Lower lobe of right lung (tissue), 2 donors: ENCODE data around the gene ATP13A2. TPM values are rescaled to one million over a fixed set of nuclear protein-coding genes. Genes with fewer than 3 reads are reported as not detected.

Experiments
- ATAC-seq, 2 donors: fragments of 200-7000 bp; cut with Tn5 transposase; one replicate each; pipeline ENCODE4 v1.9.1; 2020 to 2022; ENCODE audit warnings: mild to moderate bottlenecking in 2 of 2, moderate library complexity in 2 of 2
- DNase-seq: peaks from one replicate; pipeline ENCODE4 v3.0.0-alpha.2; 2020
- H3K27ac ChIP-seq: fragments of 200-600 bp; one replicate; pipeline ENCODE4 v1.8.0; 2022
- H3K27me3 ChIP-seq: fragments of 200-600 bp; one replicate; pipeline ENCODE4 v1.8.0; 2022; ENCODE audit warnings: low read depth
- H3K36me3 ChIP-seq: fragments of 200-600 bp; one replicate; pipeline ENCODE4 v1.8.0; 2022; ENCODE audit warnings: mild to moderate bottlenecking
- H3K4me1 ChIP-seq: fragments of 200-600 bp; one replicate; pipeline ENCODE4 v1.8.0; 2022
- H3K4me3 ChIP-seq: fragments of 200-600 bp; one replicate; pipeline ENCODE4 v1.8.0; 2022; ENCODE audit warnings: mild to moderate bottlenecking
- H3K9me3 ChIP-seq: fragments of 200-600 bp; one replicate; pipeline ENCODE4 v1.8.0; 2022
- CTCF ChIP-seq: fragments of 200-600 bp; IDR thresholded peaks from one replicate; pipeline ENCODE4 v1.8.0; 2022; ENCODE audit warnings: antibody characterized with exemption, mild to moderate bottlenecking
- intact Hi-C: fragments of 100-400 bp; cut with DNase I; formaldehyde crosslinking; loops from one replicate; pipeline ENCODE4 v1.11.0; 2022
- total RNA-seq: library from RNA; stranded (reverse); fragmentation: NEBNext Ultra II Directional; extraction: Animal tissue kit (Norgen Biotek cat#: 25700); gene quantifications from one replicate; pipeline ENCODE4 v1.2.1, GENCODE V29; 2021
- donor health status: DM: no; HTN: yes; CAD: no; lungs with severe emphysema.

Gene ATP13A2
- total RNA-seq, 1 donor from 2014 or later, result 39.9 TPM

DNA sequence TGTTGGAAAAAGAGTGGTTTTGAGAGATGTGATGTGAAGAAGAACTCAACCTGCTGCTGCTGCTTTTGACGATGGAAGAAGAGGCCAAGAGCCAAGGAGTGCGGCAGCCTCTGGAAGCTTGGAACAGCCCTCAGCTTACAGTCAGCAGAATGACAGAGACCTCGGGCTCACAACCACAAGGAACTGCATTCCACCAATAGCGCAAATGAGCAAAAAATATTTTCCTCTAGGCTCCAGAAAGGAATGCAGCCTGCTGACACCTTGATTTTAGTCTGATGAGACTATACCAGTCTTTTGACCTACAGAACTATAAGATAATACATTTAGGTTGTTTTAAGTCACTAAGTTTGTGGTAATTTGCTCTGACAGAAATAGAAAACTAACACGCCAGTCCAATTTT, 31.9 kb upstream of the ATP13A2 start:
- intact Hi-C loops, result loop anchor here (10.0 kb wide), 1 partner anchor 89 kb away; no protein-coding TSS in a partner anchor
- no peak for TF ChIP-seq CTCF
- no peak overlapping the region for H3K27ac ChIP-seq
- no peaks in the 10 kb centered on the region for H3K27me3 ChIP-seq
- DNase-seq (no peak), ATAC-seq (no peak)
- no peaks in the 10 kb centered on the region for H3K9me3 ChIP-seq
- peaks cover 64% of the 10 kb centered on the region for H3K36me3 ChIP-seq
- peaks cover 13% of the 10 kb centered on the region for H3K4me1 ChIP-seq
- no peak overlapping the region for H3K4me3 ChIP-seq

DNA sequence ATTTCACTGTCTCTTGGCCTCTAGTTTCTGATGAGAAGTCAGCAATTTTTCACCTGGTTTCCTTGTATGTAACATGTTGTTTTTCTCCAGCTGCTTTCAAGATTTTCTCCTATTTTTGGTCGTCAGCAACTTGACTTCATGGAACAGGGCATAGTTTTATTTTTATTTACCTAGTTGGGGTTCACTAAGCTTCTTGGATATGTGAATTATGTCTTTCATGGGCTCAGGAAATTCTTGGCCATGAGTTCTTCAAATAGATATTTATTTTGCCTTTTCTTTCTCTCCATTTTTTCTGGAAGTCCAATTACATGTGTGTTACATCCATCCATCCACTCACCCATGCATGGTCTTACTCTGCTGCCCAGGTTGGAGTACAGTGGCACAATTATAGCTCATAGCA, 28.4 kb upstream of the ATP13A2 start:
- ATAC-seq (no peak), DNase-seq (no peak)
- Histone ChIP-seq H3K27me3 (no peaks in the 10 kb centered on the region), H3K36me3 (peaks cover 76% of the 10 kb centered on the region), H3K9me3 (no peaks in the 10 kb centered on the region), H3K27ac (no peak overlapping the region), H3K4me3 (no peak overlapping the region), H3K4me1 (peaks cover 4% of the 10 kb centered on the region)
- intact Hi-C loops, result loop anchor here (10.0 kb wide), 1 partner anchor 85 kb away; no protein-coding TSS in a partner anchor
- no peak for TF ChIP-seq CTCF

DNA sequence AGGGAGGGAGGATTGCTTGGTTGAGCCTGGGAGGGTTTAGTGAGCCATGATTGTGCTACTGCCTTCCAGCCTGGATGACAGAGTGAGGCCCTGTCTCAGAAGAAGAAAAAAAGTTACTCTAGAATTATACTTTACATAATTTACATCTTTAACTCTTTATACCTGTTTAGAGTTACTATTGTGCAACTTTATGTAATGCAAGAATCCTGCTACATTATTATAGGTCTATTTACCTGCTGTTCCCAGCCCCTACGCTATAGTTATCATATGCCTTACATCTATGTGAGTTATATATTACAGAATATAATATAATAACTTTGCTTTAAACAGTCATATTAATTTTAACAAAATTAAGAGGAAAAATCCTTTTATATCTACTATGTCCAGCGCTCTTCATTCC, 27.8 kb upstream of the ATP13A2 start:
- no peak for DNase-seq
- TF ChIP-seq CTCF, result no peak
- ATAC-seq, result no peak
- Histone ChIP-seq H3K27me3 (no peaks in the 10 kb centered on the region), H3K27ac (no peak overlapping the region), H3K9me3 (no peaks in the 10 kb centered on the region), H3K4me1 (no peaks in the 10 kb centered on the region), H3K4me3 (no peak overlapping the region), H3K36me3 (peaks cover 71% of the 10 kb centered on the region)
- intact Hi-C loops, result no loop called here

- Histone ChIP-seq H3K4me3 (no peak overlapping the region), H3K36me3 (peaks cover 63% of the 10 kb centered on the region), H3K9me3 (no peaks in the 10 kb centered on the region), H3K4me1 (peaks cover 2% of the 10 kb centered on the region), H3K27me3 (no peaks in the 10 kb centered on the region), H3K27ac (no peak overlapping the region)
- DNase-seq (no peak), ATAC-seq (no peak)
- no peak for TF ChIP-seq CTCF
- intact Hi-C loops, result no loop called here
Measured at GRCh38 chr1:17033481-17033880, 21.8 kb upstream of the ATP13A2 start.

- H3K27me3 ChIP-seq, result no peaks in the 10 kb centered on the region
- DNase-seq (no peak), ATAC-seq (no peak)
- H3K27ac ChIP-seq, result no peak overlapping the region
- H3K4me1 ChIP-seq, result peaks cover 9% of the 10 kb centered on the region
- no peak for TF ChIP-seq CTCF
- peaks cover 63% of the 10 kb centered on the region for H3K36me3 ChIP-seq
- intact Hi-C loops, result no loop called here
- no peak overlapping the region for H3K4me3 ChIP-seq
- no peaks in the 10 kb centered on the region for H3K9me3 ChIP-seq
Measured at GRCh38 chr1:17032741-17033140, 21.0 kb upstream of the ATP13A2 start.

- no peak for TF ChIP-seq CTCF
- intact Hi-C loops, result no loop called here
- Histone ChIP-seq H3K27me3 (no peaks in the 10 kb centered on the region), H3K4me3 (no peak overlapping the region), H3K36me3 (peaks cover 73% of the 10 kb centered on the region), H3K9me3 (no peaks in the 10 kb centered on the region), H3K4me1 (peaks cover 19% of the 10 kb centered on the region), H3K27ac (no peak overlapping the region)
- ATAC-seq (no peak), DNase-seq (no peak)
Measured at GRCh38 chr1:17031436-17031835, 19.7 kb upstream of the ATP13A2 start.
